Skeletal muscle satellite cell (primary cell): ENCODE measurements around the gene TFB1M.

Experiments used
- H3K27me3 ChIP-seq: 2 replicates; pipeline ENCODE4 v1.7.0; 2013; ENCODE audit warnings: low read length; ENCODE audit not compliant: control insufficient read depth, insufficient read depth
- H3K36me3 ChIP-seq: 2 replicates; pipeline ENCODE4 v1.7.0; 2013; ENCODE audit warnings: mild to moderate bottlenecking, control low read depth, low read length; ENCODE audit not compliant: insufficient read depth
- H3K4me1 ChIP-seq: 2 replicates; pipeline ENCODE4 v1.7.0; 2013; ENCODE audit warnings: low read length; ENCODE audit not compliant: control insufficient read depth, insufficient read depth
- H3K4me2 ChIP-seq: 2 replicates; pipeline ENCODE4 v1.7.0; 2013; ENCODE audit warnings: mild to moderate bottlenecking, low read length
- H3K4me3 ChIP-seq: 2 replicates; pipeline ENCODE4 v1.7.0; 2013; ENCODE audit warnings: low read length
- H3K9ac ChIP-seq: 2 replicates; pipeline ENCODE4 v1.7.0; 2013; ENCODE audit warnings: mild to moderate bottlenecking, low read depth, low read length, moderate library complexity
- H3K9me3 ChIP-seq: replicated peaks from 2 replicates; pipeline ENCODE4 v1.7.0; 2013; ENCODE audit warnings: mild to moderate bottlenecking, control low read depth, low read length

The TFB1M gene

GRCh38 chr6:155213611-155214372, 100.5 kb downstream of the TFB1M start:
- Histone ChIP-seq H3K9ac (no peak overlapping the region), H3K36me3 (peaks cover 4% of the 10 kb centered on the region), H3K4me1 (peaks cover 19% of the 10 kb centered on the region), H3K9me3 (no peaks in the 10 kb centered on the region), H3K4me3 (no peak overlapping the region), H3K27me3 (no peaks in the 10 kb centered on the region), H3K4me2 (no peak overlapping the region)

- no peak overlapping the region for H3K9ac ChIP-seq
- H3K4me3 ChIP-seq: no peak overlapping the region
- H3K27me3 ChIP-seq: no peaks in the 10 kb centered on the region
- H3K4me2 ChIP-seq: no peak overlapping the region
- no peaks in the 10 kb centered on the region for H3K9me3 ChIP-seq
- H3K36me3 ChIP-seq: peaks cover 4% of the 10 kb centered on the region
- H3K4me1 ChIP-seq: peaks cover 19% of the 10 kb centered on the region
Observed at GRCh38 chr6:155212616-155213380, 101.5 kb downstream of the TFB1M start.

GRCh38 chr6:155212106-155212505, 102.2 kb downstream of the TFB1M start:
- H3K9me3 ChIP-seq: no peaks in the 10 kb centered on the region

GRCh38 chr6:155207223-155207622, 107.1 kb downstream of the TFB1M start:
- Histone ChIP-seq H3K4me1 (peaks cover 2% of the 10 kb centered on the region), H3K9me3 (no peaks in the 10 kb centered on the region), H3K4me3 (no peak overlapping the region), H3K9ac (no peak overlapping the region), H3K36me3 (peaks cover 4% of the 10 kb centered on the region), H3K4me2 (no peak overlapping the region), H3K27me3 (no peaks in the 10 kb centered on the region)

More at GRCh38 chr6:155212106-155212505, 102.2 kb downstream of the TFB1M start:
- Histone ChIP-seq H3K36me3 (peaks cover 4% of the 10 kb centered on the region), H3K4me1 (peaks cover 19% of the 10 kb centered on the region), H3K9ac (no peak overlapping the region), H3K27me3 (no peaks in the 10 kb centered on the region), H3K4me2 (no peak overlapping the region), H3K4me3 (no peak overlapping the region)
